GM19438 (cell line): ENCODE data around the gene ORAI1.
"Not testable (repeated sequence)": the region's sequence is repeated elsewhere in the genome, so short reads cannot be mapped to it uniquely, and the experiment has no call there.

Source experiments
- ATAC-seq: cut with Tn5 transposase; IDR thresholded peaks from one replicate; pipeline ENCODE4 v1.9.1; 2021; ENCODE audit warnings: low read depth; ENCODE audit not compliant: unreplicated experiment

ORAI1 gene

DNA sequence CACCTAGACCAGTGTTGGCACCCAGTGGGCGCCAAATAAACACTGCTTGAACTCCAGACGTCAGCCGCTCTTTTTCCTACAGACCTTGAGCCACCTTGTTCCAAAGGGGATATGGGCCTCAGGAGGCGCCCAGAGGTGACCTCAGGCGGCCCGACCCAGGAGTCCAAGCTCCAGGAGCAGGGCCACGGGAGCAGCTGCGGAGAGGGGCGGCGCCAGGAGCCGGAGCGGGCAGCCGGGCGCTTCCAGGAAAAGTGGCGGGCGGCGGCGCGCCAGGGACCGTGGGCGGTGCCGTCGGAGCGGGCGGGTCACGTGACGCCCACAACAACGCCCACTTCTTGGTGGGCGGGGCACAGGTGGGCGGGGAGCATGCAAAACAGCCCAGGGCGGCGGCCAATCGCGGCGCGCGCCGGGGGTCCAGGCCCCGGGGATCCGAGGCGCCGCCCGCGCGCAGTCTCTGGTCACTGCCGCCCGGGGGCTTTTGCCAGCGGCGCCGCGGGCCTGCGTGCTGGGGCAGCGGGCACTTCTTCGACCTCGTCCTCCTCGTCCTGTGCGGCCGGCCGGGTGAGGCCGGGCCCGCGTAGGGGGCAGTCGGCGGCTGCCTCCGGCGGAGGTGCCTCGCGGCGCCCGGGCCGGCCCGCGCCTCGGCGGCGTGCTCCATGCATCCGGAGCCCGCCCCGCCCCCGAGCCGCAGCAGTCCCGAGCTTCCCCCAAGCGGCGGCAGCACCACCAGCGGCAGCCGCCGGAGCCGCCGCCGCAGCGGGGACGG is at the start of gene ORAI1:
TSS of gene ORAI1 (plus strand) at position 444 of the 766 bp plus-strand sequence.
- ATAC-seq: peak; percentile 51

DNA sequence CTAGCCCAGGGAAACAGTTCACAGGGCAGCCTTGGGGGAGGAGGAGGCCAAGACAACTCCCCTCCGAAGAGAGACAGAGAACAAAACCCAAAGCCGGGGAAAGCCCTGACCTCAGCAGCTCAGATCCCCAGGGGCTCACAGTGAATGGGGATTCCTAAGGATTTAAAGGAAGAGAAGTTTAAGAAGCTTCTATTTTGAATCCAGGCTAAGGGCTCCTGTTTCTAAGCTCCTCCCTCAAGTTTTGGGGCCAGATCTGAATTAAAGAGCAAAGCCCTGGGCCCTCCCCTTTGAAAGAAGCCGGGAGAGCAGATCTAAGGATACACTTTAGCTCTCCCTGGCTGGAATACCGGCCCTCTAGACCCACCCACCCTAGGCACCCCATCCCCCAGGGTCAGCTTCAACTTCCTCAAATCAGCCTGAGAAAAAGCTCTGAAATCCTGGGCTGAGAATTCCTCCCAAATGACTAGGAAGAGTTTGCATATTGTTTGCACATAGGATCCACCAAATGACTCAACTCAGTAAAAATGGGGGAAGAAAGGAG is 49.4 kb upstream of the ORAI1 start:
- no peak for ATAC-seq

DNA sequence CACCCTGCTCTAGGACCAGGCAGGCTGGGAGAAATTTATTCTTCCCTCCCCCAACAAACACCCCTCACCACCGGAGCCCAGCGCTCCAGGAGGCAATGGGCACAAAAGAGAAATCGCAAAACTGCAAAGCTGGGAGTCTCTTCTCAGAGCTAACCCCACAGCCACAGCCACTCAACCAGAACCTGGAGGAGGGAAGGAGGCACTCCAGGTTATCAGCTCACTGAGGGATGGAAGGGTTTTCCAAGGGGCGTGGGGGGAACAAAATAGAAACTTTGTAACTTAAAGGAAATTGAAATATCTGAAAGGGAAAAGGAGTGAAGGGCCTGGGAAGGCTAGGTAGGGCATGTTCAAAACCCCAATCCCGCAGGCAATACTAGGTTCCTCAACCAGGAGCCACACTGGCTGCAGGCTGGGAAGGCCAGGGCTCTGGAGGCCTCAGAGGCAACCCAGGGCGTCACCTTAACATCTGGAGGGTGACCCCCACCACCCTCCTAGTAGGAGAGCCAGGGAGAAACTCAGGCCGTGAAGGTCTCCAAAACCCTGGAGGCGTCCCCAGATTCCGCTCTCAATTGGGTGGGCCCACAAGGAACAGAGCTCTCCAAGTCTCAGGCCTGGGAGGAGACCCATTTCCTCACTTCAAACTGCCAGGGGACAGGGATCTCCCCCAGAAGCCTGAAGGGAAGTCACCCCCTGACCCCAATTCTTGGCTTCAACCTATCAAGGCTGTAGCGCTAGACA is 48.7 kb upstream of the ORAI1 start:
- no peak for ATAC-seq

DNA sequence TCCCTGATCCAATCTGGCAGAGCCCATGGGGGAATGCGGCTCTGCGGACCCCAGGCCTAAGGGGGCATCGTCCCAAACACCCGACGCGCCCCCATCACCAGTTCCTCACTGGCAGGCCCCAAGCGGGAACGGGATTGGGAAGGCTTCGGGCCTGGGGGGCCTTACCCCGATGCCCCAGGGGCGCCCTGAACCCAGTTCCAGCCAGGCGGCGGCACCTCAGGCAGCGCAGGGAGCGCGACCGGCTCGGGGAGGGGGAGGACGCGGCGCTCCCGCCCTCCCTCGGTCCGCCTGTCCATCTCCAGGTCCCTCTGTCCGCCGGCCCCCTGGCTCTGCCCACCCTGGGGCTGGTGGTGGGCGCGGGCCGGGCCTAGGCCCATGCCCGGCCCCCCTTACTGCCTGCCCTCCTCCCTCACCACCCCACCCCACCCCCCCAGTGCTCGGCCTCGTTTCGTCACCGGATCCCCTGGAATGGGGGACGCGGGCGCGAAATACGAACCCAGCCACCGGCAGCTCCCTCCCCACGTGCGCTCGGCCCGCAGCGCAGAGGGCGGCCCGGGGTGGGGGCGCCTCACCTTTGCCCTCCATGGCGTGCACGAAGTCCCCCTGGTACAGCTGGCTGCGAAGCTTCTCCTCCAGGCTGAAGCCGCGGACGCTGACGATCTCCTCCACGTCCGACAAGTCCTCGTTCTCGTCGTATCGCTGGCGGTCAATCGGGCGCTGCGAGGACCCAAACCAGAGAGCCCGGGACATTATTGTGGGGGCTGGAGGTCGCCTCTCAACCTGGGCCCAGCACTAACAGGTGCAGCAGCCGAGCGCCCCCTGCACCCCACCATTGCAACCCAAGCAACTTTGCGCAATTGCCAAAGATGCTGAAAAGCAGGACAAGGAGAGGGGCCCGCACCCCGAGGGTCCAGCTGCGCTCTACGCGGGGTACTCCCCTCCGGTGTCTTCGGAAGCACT is 47.8 kb upstream of the ORAI1 start:
- ATAC-seq: no peak

DNA sequence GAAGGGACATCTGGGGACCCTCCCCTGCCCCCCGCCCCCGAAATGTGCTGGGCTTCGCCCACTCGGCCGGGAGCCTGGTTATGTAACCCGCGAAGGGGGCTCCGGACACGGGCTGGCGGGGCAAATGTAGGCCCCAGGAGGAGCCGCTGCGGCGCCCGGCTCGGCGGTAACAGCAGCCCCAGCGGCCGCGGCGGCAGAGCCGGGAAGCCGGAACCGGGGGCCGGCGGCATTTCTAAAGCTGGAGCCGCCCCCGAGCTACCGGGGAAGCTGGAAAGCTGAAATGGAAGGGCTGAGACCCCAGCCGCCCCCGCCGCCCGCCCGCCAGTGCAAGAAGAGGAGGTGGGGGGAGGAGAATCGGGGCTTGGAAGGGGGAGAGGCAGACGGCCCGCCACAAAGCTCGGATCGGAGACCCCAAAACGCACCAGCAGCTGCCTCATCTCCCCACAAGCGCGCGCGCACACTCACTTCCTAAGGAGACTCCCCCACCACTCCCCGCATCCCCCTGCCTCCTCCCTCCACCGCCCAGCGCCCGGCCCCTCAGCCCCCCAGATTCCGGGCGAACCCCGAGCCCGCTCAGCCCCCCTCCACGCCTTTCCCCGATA is 47.0 kb upstream of the ORAI1 start:
- no peak for ATAC-seq

DNA sequence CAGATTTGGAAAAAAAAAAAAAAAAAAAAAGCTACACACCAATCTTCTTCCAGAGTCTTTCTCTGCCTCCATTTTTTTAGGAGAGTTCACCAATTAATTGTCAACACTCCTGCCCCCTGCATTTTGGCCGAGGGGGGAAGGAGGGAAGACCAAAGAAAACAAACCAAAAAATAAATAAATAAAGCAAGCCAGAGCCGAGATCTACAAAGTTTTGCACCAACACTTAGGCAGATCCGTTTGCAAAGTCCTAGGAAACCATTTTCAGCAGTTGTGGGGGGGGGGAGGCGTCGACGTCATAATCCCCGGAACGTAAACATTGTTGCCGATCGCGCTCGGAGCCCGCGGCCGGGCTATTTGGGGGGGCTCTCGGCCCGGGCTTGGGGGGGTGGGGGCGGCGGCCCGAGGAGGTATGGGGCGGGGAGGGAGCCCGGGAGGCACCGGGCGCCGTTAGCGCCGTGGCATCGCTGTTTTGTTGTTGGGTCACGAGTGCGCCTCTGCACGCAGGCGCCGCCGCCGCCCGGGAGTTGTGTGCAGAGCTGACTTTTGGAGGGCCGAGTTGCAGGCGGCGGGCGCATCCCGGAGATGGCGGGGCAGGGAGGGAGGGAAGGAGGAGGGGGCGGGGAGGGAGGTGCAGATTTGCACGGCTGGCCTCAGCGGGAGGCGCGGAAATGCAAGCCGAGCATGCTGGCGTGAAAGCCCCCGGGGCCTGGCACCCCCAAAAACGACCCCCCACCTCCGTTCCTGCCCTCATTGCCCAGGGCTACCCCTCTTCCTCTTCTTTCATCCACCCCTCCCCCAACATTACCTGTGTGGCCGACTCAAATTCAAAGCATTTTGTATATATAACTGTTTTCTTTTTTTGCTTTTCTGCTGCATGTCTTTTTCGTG is 46.1 kb upstream of the ORAI1 start:
- ATAC-seq: no peak

DNA sequence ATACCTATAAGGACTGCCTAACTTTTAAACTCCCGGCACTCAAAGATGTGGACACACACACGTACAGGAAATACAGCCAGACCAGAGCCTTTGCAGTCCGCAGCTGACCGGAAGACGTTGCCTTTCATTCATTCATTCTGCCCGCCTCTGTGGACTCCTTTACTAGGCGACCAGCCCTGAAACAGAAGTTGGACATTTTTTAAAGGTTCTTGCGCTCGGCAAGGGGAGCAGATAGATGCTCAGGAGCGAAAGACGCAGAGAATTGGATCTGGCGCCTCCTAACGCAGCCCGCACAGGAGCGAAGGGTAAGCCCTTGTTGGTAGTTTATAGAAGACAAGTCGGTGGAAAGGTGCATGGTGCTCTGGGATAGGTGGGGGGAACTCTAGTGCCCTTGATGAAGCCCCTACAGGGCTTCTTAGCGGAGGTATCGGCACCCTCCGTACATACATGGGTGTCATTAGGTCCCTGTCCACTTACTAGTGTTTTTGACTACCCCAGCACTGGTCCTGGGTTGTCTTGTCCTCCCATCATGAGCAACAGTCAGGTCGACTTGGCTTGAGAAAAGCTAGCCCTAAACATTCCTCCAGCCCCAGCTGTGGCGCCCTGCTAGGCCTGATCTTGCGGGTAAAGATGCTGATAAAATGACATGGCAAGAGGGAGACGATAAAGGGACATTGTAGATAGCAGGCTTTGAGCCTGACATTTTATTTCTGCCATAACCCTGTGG is 45.2 kb upstream of the ORAI1 start, which contains the start of gene KDM2B:
TSS of gene KDM2B (minus strand) at position 65 of the 727 bp plus-strand sequence. CDS start 112 bp downstream, outside the sequence.
- ATAC-seq: no peak

DNA sequence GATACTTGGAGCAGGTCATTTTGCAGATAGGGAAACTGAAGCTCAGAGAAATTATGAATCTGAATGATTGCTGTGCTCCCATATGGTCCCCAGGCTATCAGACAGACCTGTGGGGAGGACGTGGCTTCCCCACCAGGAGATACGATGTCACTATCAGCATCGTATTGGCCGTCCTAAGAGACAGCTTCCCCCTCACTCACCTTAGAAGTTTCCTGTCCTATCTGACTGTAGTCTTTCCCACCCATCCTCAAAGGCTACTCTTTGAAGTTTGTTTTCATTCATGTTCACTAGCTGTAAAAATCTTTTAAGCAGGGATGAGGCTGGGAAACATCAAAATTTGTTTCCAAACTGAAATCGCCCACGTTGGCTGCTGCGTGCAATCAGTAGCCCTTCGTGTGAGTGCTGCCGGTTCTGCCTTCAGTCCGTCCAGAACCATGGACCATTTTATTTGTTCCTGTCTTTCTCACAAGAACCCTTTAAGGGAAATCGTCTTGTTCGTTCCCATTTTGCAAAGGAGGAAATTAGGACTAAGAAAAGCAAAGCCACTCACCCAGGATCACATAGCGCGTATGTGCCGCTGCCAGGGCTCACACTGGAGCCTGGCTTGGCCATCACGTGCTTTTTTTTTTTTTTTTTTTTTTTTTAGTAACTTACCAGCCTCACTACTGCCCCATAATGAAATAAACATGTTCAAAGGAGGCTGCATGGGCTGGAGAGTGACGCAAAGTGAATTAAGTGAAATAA is 44.5 kb upstream of the ORAI1 start:
- no peak for ATAC-seq

DNA sequence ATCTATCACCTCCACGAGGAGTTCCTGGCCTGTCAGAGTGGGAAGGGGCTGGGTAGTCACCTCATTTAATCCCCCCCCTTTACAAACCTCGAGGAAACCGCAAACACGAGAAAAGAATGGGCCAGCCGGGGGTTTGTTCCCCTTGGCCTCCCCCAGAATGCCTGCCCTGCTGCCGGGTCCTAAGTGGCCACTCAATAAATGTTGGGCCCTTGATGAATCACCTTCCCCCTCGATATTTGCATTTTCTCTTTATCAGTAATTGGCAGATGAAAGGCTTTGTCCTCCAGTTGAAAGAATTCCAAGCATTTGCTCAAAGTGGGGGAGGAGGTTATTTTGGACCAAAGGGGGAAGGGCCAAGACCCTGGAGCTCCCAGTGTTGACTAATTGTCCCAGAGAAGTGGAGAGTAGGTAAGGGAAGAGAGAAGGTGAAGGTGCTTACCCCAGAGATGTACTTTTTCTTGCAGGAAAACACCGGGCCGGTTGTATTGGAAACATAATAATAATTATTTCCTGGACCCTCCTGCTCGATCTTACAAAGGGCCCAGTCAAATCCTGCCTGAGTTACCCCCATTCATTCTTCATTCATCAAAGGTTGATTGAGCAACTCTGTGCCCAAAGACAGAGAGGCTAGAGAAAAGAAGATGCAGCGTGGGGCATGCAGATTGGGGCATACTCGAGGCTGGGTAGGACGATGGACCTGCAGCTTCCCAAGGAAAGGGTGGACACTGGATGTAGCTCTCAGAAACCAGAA is 43.6 kb upstream of the ORAI1 start:
- no peak for ATAC-seq

DNA sequence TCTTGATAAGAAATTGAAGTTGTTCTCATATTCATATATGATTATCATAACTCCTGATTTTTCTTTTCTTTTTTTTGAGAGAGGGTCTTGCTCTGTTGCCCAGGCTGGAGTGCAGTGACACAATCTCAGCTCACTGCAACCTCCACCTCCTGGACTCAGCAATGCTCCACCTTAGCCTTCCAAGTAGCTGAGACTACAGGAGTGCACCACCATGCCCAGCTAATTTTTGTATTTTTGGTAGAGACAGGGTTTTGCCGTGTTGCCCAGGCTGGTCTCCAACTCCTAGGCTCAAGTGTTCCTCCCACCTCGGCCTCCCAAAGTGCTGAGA is 43.0 kb upstream of the ORAI1 start:
- not testable (repeated sequence) for ATAC-seq

DNA sequence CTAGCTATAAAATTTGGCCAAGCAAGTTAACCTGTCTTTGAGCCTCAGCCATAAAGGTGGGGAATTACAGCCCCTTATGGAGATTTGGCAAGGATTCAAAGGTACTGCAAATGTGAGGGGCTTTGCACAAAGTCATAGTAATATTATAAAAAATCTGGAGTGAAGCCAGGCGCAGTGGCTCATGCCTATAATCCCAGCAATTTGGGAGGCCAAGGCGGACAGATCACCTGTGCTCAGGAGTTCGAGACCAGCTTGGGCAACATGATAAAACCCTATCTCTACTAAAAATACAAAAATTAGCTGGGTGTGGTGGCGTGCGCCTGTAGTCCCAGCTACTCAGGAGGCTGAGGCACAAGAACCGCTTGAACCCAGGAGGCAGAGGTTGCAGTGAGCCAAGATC is 41.4 kb upstream of the ORAI1 start:
- not testable (repeated sequence) for ATAC-seq

DNA sequence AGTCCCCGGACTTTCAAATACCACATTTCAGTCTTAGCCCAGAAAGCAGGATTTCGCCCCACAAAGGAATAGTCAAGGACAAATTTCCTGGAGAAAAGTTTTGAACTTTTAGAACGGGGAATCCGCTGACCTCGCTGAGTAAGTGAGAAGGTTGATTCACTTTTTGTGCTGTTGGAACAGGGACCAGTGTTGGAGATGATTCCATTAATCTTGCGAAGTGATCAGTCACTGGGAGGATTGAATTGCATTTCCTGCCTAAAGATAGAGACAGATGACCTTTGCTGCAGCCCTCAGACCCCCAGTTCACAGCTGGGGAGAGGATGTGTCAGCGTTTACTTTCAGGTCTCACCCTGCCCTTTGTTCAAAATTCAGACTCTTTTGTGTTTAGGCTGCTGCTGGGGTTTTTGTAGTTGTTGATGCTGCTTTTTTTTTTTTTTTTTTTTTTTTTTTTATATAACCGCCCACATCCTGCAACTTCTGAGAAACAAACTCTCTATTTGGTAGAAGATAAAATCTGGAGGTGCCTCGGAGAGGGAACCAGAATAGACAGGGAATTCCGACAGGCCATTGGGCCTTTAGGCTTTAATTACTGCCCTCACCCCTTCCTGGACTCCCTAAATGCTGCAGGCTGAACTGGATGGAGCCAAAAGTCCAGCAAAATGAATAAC is 35.7 kb upstream of the ORAI1 start:
- no peak for ATAC-seq

DNA sequence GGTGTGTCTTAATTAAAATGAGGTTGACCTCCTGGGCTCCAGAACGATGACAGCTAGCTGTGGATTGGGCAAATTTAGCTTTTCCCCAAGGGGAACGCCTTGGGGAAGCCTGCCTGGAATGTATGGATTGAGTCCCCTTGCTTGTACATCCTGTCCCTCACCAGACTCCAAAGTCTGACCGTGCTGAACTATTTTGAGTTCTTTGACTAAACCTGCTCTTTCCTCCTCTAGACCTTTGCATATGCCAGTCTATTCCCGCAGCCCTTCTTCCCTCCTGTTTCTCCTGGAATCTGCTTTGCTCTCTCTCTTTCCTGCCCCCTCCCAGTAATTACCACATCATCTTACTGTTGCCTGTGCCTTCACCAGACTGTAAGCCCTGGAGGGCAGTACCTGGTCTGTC is 34.0 kb upstream of the ORAI1 start:
- no peak for ATAC-seq

DNA sequence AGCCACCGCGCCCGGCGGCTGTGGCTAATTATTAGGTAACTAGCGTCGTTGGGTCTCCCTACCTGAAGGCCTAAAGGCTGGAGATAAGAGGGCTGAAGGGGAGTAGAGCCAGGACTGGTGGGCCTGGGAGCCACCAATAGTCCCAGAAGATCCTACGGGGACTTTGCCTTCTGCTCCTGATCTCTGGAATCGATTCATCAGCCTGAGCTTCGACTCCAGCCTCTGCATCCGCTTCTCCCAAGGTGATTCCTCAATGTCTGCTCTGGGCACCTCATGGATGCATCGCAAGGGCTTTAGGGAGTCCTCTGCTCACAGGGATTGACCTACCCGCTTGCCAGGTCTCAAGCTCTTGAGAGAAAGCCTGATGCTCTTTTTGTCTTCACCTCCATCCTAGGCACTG is 30.8 kb upstream of the ORAI1 start:
- no peak for ATAC-seq

DNA sequence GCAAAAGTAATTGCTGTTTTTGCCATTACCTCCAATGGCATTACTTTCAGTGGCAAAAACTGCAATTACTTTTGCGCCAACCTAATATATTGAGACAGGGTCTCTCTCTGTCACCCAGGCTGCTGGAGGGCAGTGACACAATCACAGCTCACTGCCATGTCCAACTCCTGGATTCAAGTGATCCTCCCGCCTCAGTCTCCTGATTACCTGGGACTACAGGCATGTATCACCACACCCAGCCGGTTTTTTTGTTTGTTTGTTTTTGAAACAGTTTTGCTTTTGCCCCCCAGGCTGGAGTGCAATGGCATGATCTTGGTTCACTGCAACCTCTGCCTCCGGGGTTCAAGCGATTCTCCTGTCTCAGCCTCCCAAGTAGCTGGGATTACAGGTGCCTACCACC is 29.8 kb upstream of the ORAI1 start:
- no peak for ATAC-seq

DNA sequence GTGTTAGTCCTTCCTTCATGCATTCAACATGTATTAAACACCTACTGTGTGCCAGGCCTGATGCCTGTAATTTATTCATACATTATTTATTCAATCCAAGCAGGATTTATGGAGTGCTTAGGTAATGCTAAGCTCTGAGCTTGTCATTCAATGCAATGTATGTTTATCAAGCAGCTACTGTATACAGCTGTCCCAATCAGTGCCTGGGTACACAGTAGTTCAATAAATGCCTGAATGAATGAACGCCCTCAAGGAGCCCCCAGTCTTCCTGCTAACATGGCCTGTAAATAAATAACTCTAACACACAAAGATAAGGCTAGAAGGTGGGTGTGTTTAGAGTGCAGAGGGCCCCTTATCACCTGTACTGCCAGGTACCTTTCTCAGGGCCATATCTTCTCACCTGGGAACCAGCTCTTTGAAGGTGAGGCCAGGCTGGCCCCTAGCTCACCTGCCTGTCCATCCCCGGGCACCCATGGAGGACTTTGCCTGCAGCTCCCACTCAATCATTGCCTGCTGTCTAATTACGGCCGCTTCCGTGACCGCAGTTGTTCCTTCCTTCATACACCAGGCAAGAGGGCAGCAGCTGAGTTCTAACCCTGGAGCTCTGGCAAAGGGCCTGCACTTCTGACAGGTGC is 25.5 kb upstream of the ORAI1 start:
- ATAC-seq: no peak
